H1 (cell line): ENCODE results near the gene SIX3. TPM values are rescaled to one million over a fixed set of nuclear protein-coding genes. Genes with fewer than 3 reads are reported as not detected.
A peak's percentile ranks its signal among the peaks of the same experiment; 100 is the strongest.

ENCODE experiments used
- CTCF ChIA-PET: fragments of 300-600 bp; sonication (Branson Sonifier 250); formaldehyde crosslinking; loops from one replicate; lab custom pipeline; 2021; ENCODE audit not compliant: partially characterized antibody; lab: Charles Lee
- POLR2A ChIA-PET: fragments of 300-600 bp; sonication (Branson Sonifier 250); formaldehyde crosslinking; loops from one replicate; lab custom pipeline; 2021; ENCODE audit warnings: inconsistent platforms; ENCODE audit not compliant: partially characterized antibody; lab: Charles Lee
- DNase-seq, 2 experiments: peaks; one replicate each; pipeline versions ENCODE4 v3.0.0 to v3.0.0-alpha.2; 2010 to 2022; ENCODE audit warnings: low spot score in 2 of 2, low read depth in 1 of 2, mixed read lengths in 1 of 2
- FAIRE-seq: peaks from 2 replicates; lab custom pipeline; 2011; peaks lifted over from hg19 to GRCh38; lab: Jason Lieb, UNC
- H2AFZ ChIP-seq: 2 replicates; pipeline ENCODE4 v1.8.1; 2012; ENCODE audit warnings: low read length, inconsistent platforms
- H2AK5ac ChIP-seq: 2 replicates; pipeline ENCODE4 v1.6.1; 2013; ENCODE audit warnings: low read depth, low read length
- H2BK120ac ChIP-seq: replicated peaks from 2 replicates; pipeline ENCODE3; 2013; ENCODE audit warnings: low read depth, low read length, inconsistent platforms
- H2BK12ac ChIP-seq: 2 replicates; pipeline ENCODE4 v1.6.1; 2013; ENCODE audit warnings: low read depth, low read length
- H2BK15ac ChIP-seq: 2 replicates; pipeline ENCODE4 v1.6.1; 2013; ENCODE audit warnings: low read length
- H2BK20ac ChIP-seq: 2 replicates; pipeline ENCODE4 v1.6.1; 2013; ENCODE audit warnings: low read length
- H2BK5ac ChIP-seq: 2 replicates; pipeline ENCODE4 v1.6.1; 2013; ENCODE audit warnings: low read depth, low read length
- H3K14ac ChIP-seq: 2 replicates; pipeline ENCODE4 v1.6.1; 2013; ENCODE audit warnings: inconsistent platforms; ENCODE audit not compliant: insufficient read length
- H3K18ac ChIP-seq: 2 replicates; pipeline ENCODE4 v1.6.1; 2013; ENCODE audit warnings: low read length; ENCODE audit errors: extremely low read depth
- H3K23ac ChIP-seq: 2 replicates; pipeline ENCODE4 v1.6.1; 2013; ENCODE audit warnings: inconsistent platforms; ENCODE audit not compliant: insufficient read length
- H3K23me2 ChIP-seq: 2 replicates; pipeline ENCODE4 v1.6.1; 2013; ENCODE audit warnings: low read depth, low read length
- H3K27ac ChIP-seq: 2 replicates; pipeline ENCODE4 v1.6.1; 2011; ENCODE audit warnings: low read depth, low read length, inconsistent platforms
- H3K27me3 ChIP-seq, 4 experiments: replicated peaks in 1 of 4; 1 replicate in 1 of 4; 2 replicates in 3 of 4; pipeline versions ENCODE4 v1.6.1 to v1.8.1; 2011 to 2013; ENCODE audit warnings: low read length in 3 of 4, mild to moderate bottlenecking in 3 of 4, inconsistent platforms in 2 of 4, mixed read lengths in 2 of 4, moderate library complexity in 1 of 4; ENCODE audit not compliant: control insufficient read depth in 3 of 4, insufficient read depth in 3 of 4; ENCODE audit errors: extremely low read depth in 1 of 4
- H3K36me3 ChIP-seq, 4 experiments: 2 replicates each; pipeline versions ENCODE4 v1.6.1 to v1.8.1; 2011 to 2013; ENCODE audit warnings: mild to moderate bottlenecking in 4 of 4, low read length in 3 of 4, moderate library complexity in 2 of 4, control low read depth in 1 of 4, inconsistent platforms in 1 of 4; ENCODE audit not compliant: insufficient read depth in 4 of 4, control insufficient read depth in 2 of 4
- H3K4ac ChIP-seq: replicated peaks from 2 replicates; pipeline ENCODE3; 2013; ENCODE audit warnings: low read length, low read depth, mixed read lengths, inconsistent platforms; ENCODE audit not compliant: insufficient read length
- H3K4me1 ChIP-seq, 4 experiments: replicated peaks in 1 of 4; 1 replicate in 1 of 4; 2 replicates in 3 of 4; pipeline versions ENCODE4 v1.6.1 to v1.8.1; 2011 to 2013; ENCODE audit warnings: low read length in 3 of 4, inconsistent platforms in 2 of 4, mixed read lengths in 1 of 4; ENCODE audit not compliant: insufficient read depth in 4 of 4, control insufficient read depth in 3 of 4
- H3K4me2 ChIP-seq, 2 experiments: 2 replicates each; pipeline versions ENCODE4 v1.6.1 to v1.8.1; 2011 to 2013; ENCODE audit warnings: low read depth in 2 of 2, low read length in 2 of 2, control low read depth in 1 of 2, inconsistent platforms in 1 of 2, mild to moderate bottlenecking in 1 of 2; ENCODE audit not compliant: insufficient read depth in 1 of 2
- H3K4me3 ChIP-seq, 4 experiments: fragments of 200-600, 300-600 bp in 1 of 4; sonication (generic), shearing (Covaris generic), sonication (Bioruptor Twin) in 1 of 4; 2 replicates each; pipeline versions ENCODE4 v1.5.1 to v1.8.1; 2011 to 2016; ENCODE audit warnings: low read length in 4 of 4, low read depth in 3 of 4, control low read depth in 2 of 4, inconsistent platforms in 2 of 4, mild to moderate bottlenecking in 2 of 4, mixed read lengths in 1 of 4, moderate library complexity in 1 of 4; ENCODE audit not compliant: insufficient read depth in 2 of 4; ENCODE audit errors: extremely low read depth in 1 of 4
- H3K56ac ChIP-seq: replicated peaks from 2 replicates; pipeline ENCODE3; 2013; ENCODE audit warnings: low read depth, mild to moderate bottlenecking, mixed read lengths, low read length, inconsistent platforms; ENCODE audit not compliant: insufficient read length
- H3K79me1 ChIP-seq: 2 replicates; pipeline ENCODE4 v1.6.1; 2013; ENCODE audit warnings: low read depth, low read length, control low read depth
- H3K79me2 ChIP-seq, 2 experiments: 2 replicates each; pipeline versions ENCODE4 v1.6.1 to v1.8.1; 2012 to 2013; ENCODE audit warnings: low read length in 2 of 2, mild to moderate bottlenecking in 2 of 2, inconsistent platforms in 1 of 2; ENCODE audit not compliant: insufficient read depth in 2 of 2, control insufficient read depth in 1 of 2
- H3K9ac ChIP-seq, 4 experiments: replicated peaks in 1 of 4; 1 replicate in 1 of 4; 2 replicates in 3 of 4; pipeline versions ENCODE4 v1.6.1 to v1.8.1; 2011 to 2013; ENCODE audit warnings: low read depth in 3 of 4, low read length in 3 of 4, control low read depth in 2 of 4, mild to moderate bottlenecking in 2 of 4, moderate library complexity in 2 of 4, inconsistent platforms in 1 of 4; ENCODE audit errors: extremely low read depth in 1 of 4
- H3K9me3 ChIP-seq, 2 experiments: 2 replicates each; pipeline versions ENCODE4 v1.6.1 to v1.8.1; 2012 to 2013; ENCODE audit warnings: mild to moderate bottlenecking in 2 of 2, moderate library complexity in 2 of 2, control low read depth in 1 of 2, inconsistent platforms in 1 of 2, low read depth in 1 of 2, low read length in 1 of 2, mixed read lengths in 1 of 2; ENCODE audit not compliant: insufficient read depth in 2 of 2
- H4K20me1 ChIP-seq, 2 experiments: replicated peaks in 1 of 2; 2 replicates each; pipeline versions ENCODE3 to v1.8.1; 2011 to 2013; ENCODE audit warnings: inconsistent platforms in 2 of 2, low read length in 2 of 2, mild to moderate bottlenecking in 1 of 2; ENCODE audit not compliant: insufficient read depth in 2 of 2, control insufficient read depth in 1 of 2
- H4K5ac ChIP-seq: 2 replicates; pipeline ENCODE4 v1.6.1; 2013; ENCODE audit warnings: low read length, low read depth, mixed read lengths, inconsistent platforms; ENCODE audit not compliant: insufficient read length
- H4K8ac ChIP-seq: 2 replicates; pipeline ENCODE4 v1.8.0; 2013; ENCODE audit warnings: mild to moderate bottlenecking, moderate library complexity, low read length, inconsistent platforms; ENCODE audit not compliant: insufficient read depth; ENCODE audit errors: extremely low read depth
- H4K91ac ChIP-seq: replicated peaks from 2 replicates; pipeline ENCODE3; 2013; ENCODE audit warnings: low read length, mixed read lengths, inconsistent platforms; ENCODE audit not compliant: insufficient read length
- GABPA ChIP-seq: IDR thresholded peaks from 2 replicates; pipeline ENCODE4 v1.6.1; 2011; ENCODE audit warnings: mild to moderate bottlenecking, low read length, moderate library complexity, borderline replicate concordance; ENCODE audit not compliant: insufficient read depth
- JUN ChIP-seq: IDR thresholded peaks from 2 replicates; pipeline ENCODE4 v1.6.1; 2011; ENCODE audit warnings: low read depth, mild to moderate bottlenecking, improper control_type of control experiment, low read length
- JUND ChIP-seq: IDR thresholded peaks from 2 replicates; pipeline ENCODE4 v1.6.1; 2011; ENCODE audit warnings: mild to moderate bottlenecking, improper control_type of control experiment, low read length
- KDM1A ChIP-seq: fragments of 200-600, 300-600 bp; sonication (generic); IDR thresholded peaks from 2 replicates; pipeline ENCODE4 v1.7.1; 2016; ENCODE audit warnings: mild to moderate bottlenecking, low read length, borderline replicate concordance
- PHF8 ChIP-seq: fragments of 200-600 bp; sonication (generic); conservative IDR thresholded peaks from 2 replicates; pipeline ENCODE4 v1.7.1; 2012; ENCODE audit warnings: low read depth, mild to moderate bottlenecking, inconsistent platforms, low read length, moderate library complexity
- POU5F1 ChIP-seq: IDR thresholded peaks from 2 replicates; pipeline ENCODE4 v1.6.1; 2011; ENCODE audit warnings: low read depth, mild to moderate bottlenecking, low read length, moderate library complexity
- SAP30 ChIP-seq: fragments of 300-600 bp; sonication (generic); IDR thresholded peaks from 2 replicates; pipeline ENCODE4 v1.7.1; 2012; ENCODE audit warnings: low read length, moderate library complexity, mild to moderate bottlenecking, inconsistent platforms; ENCODE audit not compliant: insufficient read depth, insufficient replicate concordance
- TBP ChIP-seq: IDR thresholded peaks from 2 replicates; pipeline ENCODE4 v1.6.1; 2011; ENCODE audit warnings: low read depth, low read length, improper control_type of control experiment
- TEAD4 ChIP-seq: IDR thresholded peaks from 2 replicates; pipeline ENCODE4 v1.6.1; 2012; ENCODE audit warnings: low read depth, low read length, inconsistent platforms, mixed read lengths
- ZNF274 ChIP-seq: IDR thresholded peaks from 2 replicates; pipeline ENCODE4 v1.7.0; 2012; ENCODE audit warnings: low read length, borderline replicate concordance; ENCODE audit errors: extremely low read depth
- whole genome bisulfite sequencing, 2 experiments: shearing (Covaris generic) in 1 of 2; methylation state at CpG; one replicate each; pipeline versions ENCODE4 v1.1.6 to v1.1.7; 2013 to 2015; ENCODE audit warnings: low lambda C conversion rate in 2 of 2, mixed read lengths in 2 of 2, inconsistent platforms in 1 of 2, low coverage in 1 of 2, missing lambda C conversion rate in 1 of 2; ENCODE audit not compliant: insufficient replicate concordance in 2 of 2, insufficient coverage in 1 of 2, insufficient read length in 1 of 2; ENCODE audit errors: extremely low coverage in 1 of 2, missing lambda C conversion rate in 1 of 2; 5-methylcytosine and 5-hydroxymethylcytosine counted together
- polyA plus RNA-seq, 7 experiments: library from polyadenylated mRNA; depleted of rRNA in 3 of 7; stranded (reverse) in 5 of 7; unstranded in 2 of 7; fragments of >200 nt in 5 of 7; fragments of 200-250 nt in 2 of 7; gene quantifications; 1 replicate in 5 of 7; 2 replicates in 1 of 7; 4 replicates in 1 of 7; pipeline versions ENCODE4 v1.2.1 to v1.2.3, GENCODE V29; 2011 to 2013; ENCODE audit warnings: missing spikeins in 2 of 7, mixed read lengths in 2 of 7
- total RNA-seq: library from RNA; stranded (reverse); fragmentation: NEBNext Ultra II Directional; extraction: Animal tissue kit (Norgen Biotek cat#: 25700); gene quantifications from 2 replicates; pipeline ENCODE4 v1.2.1, GENCODE V29; 2021
- TF ChIP-seq, protein P1 (sequence below): IDR thresholded peaks from 2 replicates; pipeline ENCODE4 v1.6.1; 2012; ENCODE audit warnings: low read length, inconsistent platforms

Gene SIX3
- total and polyA plus RNA-seq, 2 of the 8 experiments (the other 6 are each of a cell fraction or from before 2014, with no cell fraction given), result 0.02 to 0.19 TPM

- Histone ChIP-seq H3K56ac (no peak overlapping the region), H2AK5ac (no peak overlapping the region), H3K27ac (no peak overlapping the region), H4K5ac (no peak overlapping the region), H3K9me3 (no peaks in the 10 kb centered on the region), H3K36me3 (no peaks in the 10 kb centered on the region), H3K4me3 (no peak overlapping the region), H3K18ac (no peak overlapping the region), H3K9ac (no peak overlapping the region), H3K14ac (no peak overlapping the region), H2AFZ (no peak overlapping the region), H4K8ac (no peak overlapping the region), H2BK20ac (no peak overlapping the region), H3K4me1 (peaks cover 0 to 3% (median 0%) of the 10 kb centered on the region in 4 experiments; a peak in 1 of 7 replicates), H2BK5ac (no peak overlapping the region), H3K4ac (no peak overlapping the region), H2BK12ac (no peak overlapping the region), H3K4me2 (no peak overlapping the region), H4K20me1 (no peaks in the 10 kb centered on the region), H3K23ac (no peak overlapping the region), H2BK15ac (peak overlapping the region; percentile 34; the same call in 1 of the 2 replicates), H3K79me2 (no peaks in the 10 kb centered on the region), H2BK120ac (no peak overlapping the region), H3K23me2 (peaks cover 3% of the 10 kb centered on the region; the same call in 1 of the 2 replicates), H3K27me3 (peaks cover 0 to 5% (median 2%) of the 10 kb centered on the region in 4 experiments; a peak in 3 of 7 replicates), H4K91ac (no peak overlapping the region), H3K79me1 (no peaks in the 10 kb centered on the region)
- ChIA-PET POLR2A (no interaction called here), CTCF (interaction anchor here (0.7 to 1.8 kb wide), 7 partner anchors 14 to 170 kb away, joined by 3 to 5 read pairs (median 3); no protein-coding TSS in a partner anchor)
- 94 to 100% methylated on average over 1 to 4 of the region's 4 CpGs for WGBS, 2 experiments
- DNase-seq, result no peak
- no peak for FAIRE-seq
- TF ChIP-seq JUN, result no peak
- no peak for TF ChIP-seq GABPA
- TF ChIP-seq, protein P1, sequence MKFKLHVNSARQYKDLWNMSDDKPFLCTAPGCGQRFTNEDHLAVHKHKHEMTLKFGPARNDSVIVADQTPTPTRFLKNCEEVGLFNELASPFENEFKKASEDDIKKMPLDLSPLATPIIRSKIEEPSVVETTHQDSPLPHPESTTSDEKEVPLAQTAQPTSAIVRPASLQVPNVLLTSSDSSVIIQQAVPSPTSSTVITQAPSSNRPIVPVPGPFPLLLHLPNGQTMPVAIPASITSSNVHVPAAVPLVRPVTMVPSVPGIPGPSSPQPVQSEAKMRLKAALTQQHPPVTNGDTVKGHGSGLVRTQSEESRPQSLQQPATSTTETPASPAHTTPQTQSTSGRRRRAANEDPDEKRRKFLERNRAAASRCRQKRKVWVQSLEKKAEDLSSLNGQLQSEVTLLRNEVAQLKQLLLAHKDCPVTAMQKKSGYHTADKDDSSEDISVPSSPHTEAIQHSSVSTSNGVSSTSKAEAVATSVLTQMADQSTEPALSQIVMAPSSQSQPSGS, result no peak
- no peak for TF ChIP-seq ZNF274
- TF ChIP-seq POU5F1, result no peak
- TF ChIP-seq PHF8, result no peak
- no peak for TF ChIP-seq SAP30
- no peak for TF ChIP-seq KDM1A
- TF ChIP-seq JUND, result no peak
- no peak for TF ChIP-seq TEAD4
- no peak for TF ChIP-seq TBP
Measured at GRCh38 chr2:44918095-44918775, 23.3 kb upstream of the SIX3 start.
